Fibroblast of gingiva (primary cell): ENCODE measurements around the gene THAP5.
"Not testable (repeated sequence)": the region's sequence is repeated elsewhere in the genome, so short reads cannot be mapped to it uniquely, and the experiment has no call there.

Experiments
- DNase-seq: peaks from one replicate; pipeline ENCODE4 v3.0.0-alpha.2; 2011; ENCODE audit warnings: low read depth

THAP5 gene

DNA sequence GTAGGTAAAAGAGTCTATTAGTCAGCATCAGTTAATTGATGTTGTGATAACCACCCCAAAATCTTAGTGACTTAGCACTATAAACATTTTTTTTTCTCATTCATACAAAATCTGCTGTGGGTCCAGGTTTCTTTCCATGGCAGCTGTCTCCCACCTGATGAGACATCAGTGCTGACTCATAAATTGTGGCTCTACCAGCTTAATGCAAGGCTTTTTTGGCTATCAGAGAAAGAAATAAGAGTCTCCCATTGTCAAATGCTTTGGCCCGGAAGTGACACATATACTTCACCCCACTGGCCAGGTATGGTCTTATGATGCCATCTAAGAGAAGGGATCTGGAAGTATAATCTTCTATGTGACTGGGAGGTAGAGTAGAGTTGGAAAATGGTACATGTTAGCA, 14.7 kb upstream of the THAP5 start:
- DNase-seq = no peak

- no peak for DNase-seq
Measured at GRCh38 chr7:108581655-108582491, 12.4 kb upstream of the THAP5 start.

- no peak for DNase-seq
Measured at GRCh38 chr7:108580298-108580697, 10.8 kb upstream of the THAP5 start.

DNA sequence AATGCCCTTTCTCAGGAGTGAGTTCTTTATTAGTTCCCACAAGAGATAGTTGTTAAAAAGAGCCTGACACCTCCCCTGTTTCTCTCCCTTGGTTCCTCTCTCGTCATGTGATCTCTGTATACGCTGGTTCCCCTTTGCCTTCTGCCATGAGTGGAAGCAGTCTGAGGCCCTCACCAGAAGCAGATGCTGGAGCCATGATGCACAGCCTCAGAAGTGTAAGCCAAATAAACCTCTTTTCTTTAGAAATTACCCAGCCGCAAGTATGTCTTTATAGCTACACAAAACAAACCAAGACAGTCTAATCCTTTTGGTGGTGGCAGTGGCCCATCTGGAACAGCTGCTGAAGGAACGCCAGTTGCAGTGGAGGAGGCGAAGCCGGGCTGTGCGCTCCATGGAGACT, 9.4 kb upstream of the THAP5 start:
- no peak for DNase-seq

- no peak for DNase-seq
Measured at GRCh38 chr7:108576116-108576515, 6.6 kb upstream of the THAP5 start.

GRCh38 chr7:108575156-108575555, 5.7 kb upstream of the THAP5 start:
- no peak for DNase-seq

DNA sequence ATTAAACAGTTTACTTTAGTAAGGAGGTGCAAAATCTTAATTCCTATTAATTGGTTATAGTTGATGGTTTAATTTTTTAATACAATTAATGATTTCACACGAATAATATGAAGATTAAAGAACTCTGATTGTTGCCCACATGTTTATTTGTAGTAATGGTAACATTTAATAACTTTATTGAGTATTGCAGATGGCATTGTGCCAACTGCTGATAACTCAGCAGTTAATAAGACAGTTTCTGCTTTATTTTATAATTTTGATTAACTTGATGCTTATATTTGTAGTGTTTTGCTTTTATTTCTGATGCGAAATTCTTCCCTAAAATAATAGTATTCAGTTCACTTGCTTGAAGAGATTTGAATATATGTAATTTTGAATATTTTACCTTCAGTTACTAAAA, 3.0 kb upstream of the THAP5 start:
- DNase-seq = no peak

GRCh38 chr7:108570146-108570755, 745 bp upstream of the THAP5 start:
- peak; percentile 38 for DNase-seq

DNA sequence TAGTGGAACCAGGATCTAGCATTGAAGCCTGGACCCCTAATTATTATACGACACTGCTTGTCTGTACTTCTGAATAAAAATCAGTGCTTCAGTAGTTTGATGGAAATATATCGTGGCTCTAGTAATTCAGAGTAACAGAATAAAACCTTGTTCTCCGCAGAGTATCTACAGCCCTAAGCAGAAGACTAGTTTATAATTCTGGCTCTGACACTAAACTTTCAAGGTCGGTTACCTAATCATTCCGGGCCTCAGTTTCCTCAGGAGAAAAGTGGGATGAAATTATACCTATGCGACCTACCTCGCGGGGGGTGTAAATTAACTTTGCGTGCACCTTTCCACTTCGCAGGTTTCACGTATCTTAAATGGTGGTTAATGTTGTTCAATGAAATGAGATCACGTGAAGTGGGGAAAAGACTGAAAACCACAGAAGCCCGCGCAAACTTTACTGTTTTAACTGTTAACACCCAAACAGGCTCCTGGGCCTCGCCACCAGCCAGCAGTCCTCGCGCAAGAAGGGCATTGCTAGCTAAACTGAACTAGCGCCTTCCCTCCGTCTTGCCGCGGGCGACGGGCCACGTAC, 615 bp downstream of the THAP5 start:
- no peak for DNase-seq

- DNase-seq = no peak
Measured at GRCh38 chr7:108565987-108566386, 3.5 kb downstream of the THAP5 start.

DNA sequence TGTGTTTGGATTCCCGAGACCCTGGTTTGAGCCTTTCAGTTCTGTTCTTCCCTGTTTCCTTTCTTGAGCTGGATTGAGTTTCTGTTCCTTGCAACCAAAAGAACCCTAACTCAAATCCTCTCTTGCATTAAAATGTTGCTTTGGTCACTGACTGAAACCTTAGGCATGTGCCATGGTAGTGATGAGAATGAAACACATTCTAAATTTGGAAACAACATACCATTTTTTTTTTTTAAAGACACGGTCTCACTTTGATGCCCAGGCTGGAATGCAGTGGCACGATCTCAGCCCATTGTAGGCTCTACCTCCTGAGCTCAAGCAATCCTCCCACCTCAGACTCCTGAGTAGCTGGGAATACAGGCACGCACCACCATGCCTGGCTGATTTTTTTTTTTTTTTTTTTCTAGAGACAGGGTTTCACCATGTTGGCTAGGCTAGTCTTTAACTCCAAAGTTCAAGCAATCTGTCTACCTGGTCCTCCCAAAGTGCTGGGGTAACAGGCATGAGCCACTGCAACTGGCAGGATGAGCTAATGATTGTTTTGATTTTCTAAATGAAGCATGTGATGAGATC, 8.4 kb downstream of the THAP5 start:
- peak; percentile 27 for DNase-seq

DNA sequence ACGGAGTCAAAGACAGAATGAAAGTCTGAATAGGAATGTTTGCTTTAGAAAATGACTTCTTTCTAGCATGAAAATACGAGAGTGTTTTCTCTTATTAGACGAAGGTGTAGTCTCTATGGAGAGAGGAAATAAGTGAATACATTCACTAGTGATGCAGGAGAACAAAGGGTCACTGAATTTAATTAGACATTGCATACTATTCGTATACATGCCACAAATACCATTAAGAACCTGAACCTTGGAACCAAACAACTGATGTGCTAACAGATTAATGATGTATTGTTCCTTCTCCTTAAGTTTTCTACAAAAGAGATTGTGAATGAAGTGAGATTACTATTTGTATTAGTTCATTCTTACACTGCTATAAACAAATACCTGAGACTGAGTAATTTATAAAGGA, 10.3 kb downstream of the THAP5 start:
- DNase-seq = no peak

DNA sequence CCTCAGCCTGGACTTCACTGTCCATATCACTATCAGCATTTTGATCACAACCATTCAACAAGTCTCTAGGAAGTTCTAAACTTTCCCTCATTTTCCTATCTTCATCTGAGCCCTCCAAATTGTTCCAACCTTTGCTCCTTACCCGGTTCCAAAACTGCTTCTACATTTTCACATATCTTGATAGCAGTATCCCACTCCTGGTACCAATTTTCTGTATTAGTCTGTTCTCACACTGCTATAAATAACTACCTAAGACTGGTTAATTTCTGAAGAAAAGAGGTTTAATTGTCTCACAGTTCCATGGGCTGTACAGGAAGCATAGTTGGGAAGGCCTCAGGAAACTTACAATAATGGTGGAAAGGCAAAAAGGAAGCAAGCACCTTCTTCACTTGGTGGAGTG, 11.9 kb downstream of the THAP5 start:
- DNase-seq = no peak

- DNase-seq = no peak
Measured at GRCh38 chr7:108557191-108557590, 12.3 kb downstream of the THAP5 start.

DNA sequence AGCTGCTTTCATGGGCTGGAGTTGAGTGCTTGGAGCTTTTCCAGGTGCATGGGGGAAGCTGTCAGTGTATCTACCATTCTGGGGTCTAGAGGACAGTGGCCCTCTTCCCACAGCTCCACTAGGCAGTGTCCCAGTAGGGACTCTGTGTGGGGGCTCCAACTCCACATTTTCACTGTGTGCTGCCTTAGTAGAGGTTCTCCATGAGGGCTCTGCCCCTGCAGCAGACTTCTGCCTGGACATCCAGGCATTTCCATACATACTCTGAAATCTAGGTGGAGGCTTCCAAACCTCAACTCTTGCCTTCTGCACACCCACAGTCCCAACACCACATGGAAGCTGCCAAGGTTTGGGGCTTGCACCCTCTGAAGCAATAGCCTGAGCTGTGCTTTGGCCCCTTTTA, 12.8 kb downstream of the THAP5 start:
- not testable (repeated sequence) for DNase-seq

DNA sequence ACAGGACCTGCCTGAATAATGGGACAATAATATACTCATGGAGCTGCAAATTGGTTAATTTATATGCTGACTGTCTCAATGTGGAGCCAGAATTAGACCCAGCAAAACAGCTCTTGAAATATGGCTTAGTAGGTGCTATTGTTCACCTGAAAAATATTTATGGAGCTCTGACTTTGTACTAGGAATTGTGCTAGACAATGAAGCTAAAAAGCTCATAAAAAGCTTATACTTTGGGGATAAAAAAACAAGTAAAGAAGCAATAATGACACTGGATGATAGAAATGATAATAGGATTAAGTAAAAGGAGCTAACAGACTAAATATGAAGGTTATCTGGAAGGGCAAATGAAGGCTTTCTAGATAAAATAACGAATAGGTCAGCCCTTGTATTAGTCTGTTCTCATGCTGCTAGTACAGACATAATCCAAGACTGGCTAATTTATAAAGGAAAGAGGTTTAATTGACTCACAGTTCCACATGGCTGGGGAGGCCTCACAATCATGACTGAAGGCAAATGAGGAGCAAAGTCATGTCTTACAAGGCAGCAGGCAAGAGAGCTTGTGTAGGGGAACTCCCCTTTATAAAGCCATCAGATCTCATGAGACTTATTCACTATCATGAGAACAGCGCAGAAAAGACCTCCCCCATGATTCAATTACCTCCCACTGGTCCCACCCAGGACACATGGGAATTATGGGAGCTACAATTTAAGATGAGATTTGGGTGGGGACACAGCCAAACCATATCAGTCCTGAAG, 21.2 kb downstream of the THAP5 start:
- DNase-seq = not testable (repeated sequence)

- no peak for DNase-seq
Measured at GRCh38 chr7:108541478-108541877, 28.0 kb downstream of the THAP5 start.

DNA sequence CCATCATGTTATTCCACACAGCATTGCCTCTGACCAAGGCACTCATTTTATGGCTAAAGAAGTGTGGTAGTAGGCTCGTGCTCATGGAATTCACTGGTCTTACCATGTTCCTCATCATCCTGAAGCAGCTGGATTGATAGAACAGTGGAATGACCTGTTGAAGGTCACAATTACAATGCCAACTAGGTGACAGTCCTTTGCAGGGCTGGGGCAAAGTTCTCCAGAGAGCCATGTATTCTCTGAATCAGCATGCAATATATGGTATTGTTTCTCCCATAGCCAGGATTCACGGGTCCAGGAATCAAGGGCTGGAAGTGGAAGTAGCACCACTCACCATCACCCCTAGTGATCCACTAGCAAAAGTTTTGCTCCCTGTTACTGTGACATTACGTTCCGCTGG, 30.8 kb downstream of the THAP5 start:
- not testable (repeated sequence) for DNase-seq

DNA sequence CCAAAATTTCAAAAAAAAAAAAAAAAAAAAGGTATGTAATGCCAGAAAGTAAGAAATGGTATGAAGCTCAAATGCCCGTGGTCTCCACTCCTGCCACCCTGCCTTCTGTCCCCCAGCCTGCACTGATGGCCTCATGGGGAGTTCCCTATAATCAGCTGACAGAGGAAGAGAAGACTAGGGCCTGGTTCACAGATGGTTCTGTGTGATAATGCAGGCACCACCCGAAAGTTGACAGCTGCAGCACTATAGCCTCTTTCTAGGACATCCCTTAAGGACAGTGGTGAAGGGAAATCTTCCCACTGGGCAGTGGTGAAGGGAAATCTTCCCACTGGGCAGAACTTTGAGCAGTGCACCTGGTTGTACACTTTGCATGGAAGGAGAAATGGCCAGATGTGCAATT, 31.3 kb downstream of the THAP5 start:
- DNase-seq = not testable (repeated sequence)

- no peak for DNase-seq
Measured at GRCh38 chr7:108537229-108537628, 32.3 kb downstream of the THAP5 start.

DNA sequence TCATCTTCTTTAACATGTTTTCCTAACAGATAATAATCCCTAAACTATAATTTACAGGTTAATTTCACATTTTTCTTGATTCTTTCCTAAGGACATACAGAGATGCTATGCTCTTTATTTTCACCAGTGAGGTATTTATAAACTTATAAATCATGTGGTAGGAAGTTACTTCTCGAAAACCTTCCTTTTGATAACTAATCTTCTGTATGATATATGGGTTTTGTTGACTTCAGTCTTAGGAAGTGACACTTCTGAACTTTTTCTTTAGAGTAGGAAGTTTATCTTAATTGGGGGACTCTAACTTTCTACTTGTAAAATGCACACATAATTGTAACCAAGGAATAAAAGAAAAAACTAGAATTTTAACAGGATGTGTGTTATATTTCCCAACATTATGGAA, 33.8 kb downstream of the THAP5 start:
- DNase-seq = no peak

DNA sequence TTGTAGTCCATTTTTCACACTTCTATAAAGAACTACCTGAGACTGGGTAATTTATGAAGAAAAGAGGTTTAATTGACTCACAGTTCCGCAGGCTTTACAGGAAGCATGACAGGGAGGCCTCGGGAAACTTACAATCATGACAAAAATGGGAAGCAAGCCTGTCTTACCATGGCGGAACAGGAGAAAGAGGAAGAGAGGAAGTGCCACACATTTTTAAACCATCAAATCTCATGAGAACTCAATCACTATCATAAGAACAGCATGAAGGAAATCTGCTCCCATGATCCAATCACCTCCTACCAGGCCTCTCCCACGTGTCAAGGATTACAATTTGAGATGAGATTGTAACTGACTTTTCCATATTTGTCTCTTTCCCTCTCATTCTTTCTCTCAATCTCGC, 34.2 kb downstream of the THAP5 start:
- no peak for DNase-seq
